Gastroesophageal sphincter (tissue), 3 donors: ENCODE measurements around the gene CERCAM.

ENCODE experiments used
- CTCF ChIP-seq, 4 experiments: fragments of 200-600 bp in 2 of 4; fragments of 450-650 bp in 2 of 4; sonication (generic) in 1 of 4; IDR thresholded peaks; one replicate each; pipeline ENCODE4 v1.5.1; 2017 to 2019; ENCODE audit warnings: antibody characterized with exemption in 4 of 4, mild to moderate bottlenecking in 2 of 4, moderate library complexity in 2 of 4
- EP300 ChIP-seq: sonication (generic); formaldehyde crosslinking; IDR thresholded peaks from one replicate; pipeline ENCODE4 v1.6.1; 2017; ENCODE audit warnings: antibody characterized with exemption, mild to moderate bottlenecking

GRCh38 chr9:128396970-128397613, 23.6 kb upstream of the CERCAM start:
- TF ChIP-seq CTCF (IDR thresholded peaks at IDR 0.05) (no peak), EP300 (no peak)
